Neural progenitor cell (in vitro differentiated cells): ENCODE results near the gene DEPP1. TPM values are rescaled to one million over a fixed set of nuclear protein-coding genes. Genes with fewer than 3 reads are reported as not detected.

ENCODE experiments used
- DNase-seq: peaks from one replicate; pipeline ENCODE4 v3.0.0-alpha.2; 2016; ENCODE audit warnings: low spot score
- H2AFZ ChIP-seq: fragments of 200-600 bp; sonication (generic); replicated peaks from 2 replicates; pipeline ENCODE4 v1.6.1; 2016; ENCODE audit warnings: antibody characterized with exemption
- H3F3A ChIP-seq: fragments of 200-600 bp; sonication (generic); 2 replicates; pipeline ENCODE4 v1.6.1; 2016; ENCODE audit warnings: antibody characterized with exemption, low read depth
- H3K27ac ChIP-seq: fragments of 200-600 bp; sonication (generic); 2 replicates; pipeline ENCODE4 v1.5.1; 2016; ENCODE audit warnings: mild to moderate bottlenecking
- H3K27me3 ChIP-seq: fragments of 200-600 bp; sonication (generic); 2 replicates; pipeline ENCODE4 v1.6.1; 2016; ENCODE audit warnings: mild to moderate bottlenecking, moderate library complexity
- H3K36me3 ChIP-seq: fragments of 200-600 bp; sonication (generic); 2 replicates; pipeline ENCODE4 v1.5.1; 2016
- H3K4me1 ChIP-seq: fragments of 200-600 bp; sonication (generic); 2 replicates; pipeline ENCODE4 v1.6.1; 2016; ENCODE audit warnings: mixed run types
- H3K4me2 ChIP-seq: fragments of 200-600 bp; sonication (generic); 2 replicates; pipeline ENCODE4 v1.6.1; 2016
- H3K4me3 ChIP-seq: fragments of 200-600 bp; sonication (generic); 2 replicates; pipeline ENCODE4 v1.5.1; 2016
- H3K79me2 ChIP-seq: fragments of 200-600 bp; sonication (generic); 2 replicates; pipeline ENCODE4 v1.6.1; 2016; ENCODE audit warnings: low read depth
- H3K9ac ChIP-seq: fragments of 200-600 bp; sonication (generic); 2 replicates; pipeline ENCODE4 v1.6.1; 2016
- H3K9me3 ChIP-seq: fragments of 200-600 bp; sonication (generic); 2 replicates; pipeline ENCODE4 v1.5.1; 2016; ENCODE audit warnings: low read depth
- H4K20me1 ChIP-seq: fragments of 200-600 bp; sonication (generic); 2 replicates; pipeline ENCODE4 v1.6.1; 2016; ENCODE audit warnings: low read depth
- H3K27ac Mint-ChIP-seq: 3 replicates; pipeline ENCODE4 v1.8.0; 2021; ENCODE audit warnings: mixed read lengths
- H3K27me3 Mint-ChIP-seq: 2 replicates; pipeline ENCODE4 v1.8.0; 2022; ENCODE audit warnings: low read depth, mild to moderate bottlenecking, inconsistent platforms, moderate library complexity, mixed read lengths; ENCODE audit not compliant: insufficient read depth
- H3K36me3 Mint-ChIP-seq: 3 replicates; pipeline ENCODE4 v1.8.0; 2021; ENCODE audit warnings: mixed read lengths
- H3K4me1 Mint-ChIP-seq: 3 replicates; pipeline ENCODE4 v1.8.0; 2021; ENCODE audit warnings: mixed read lengths
- H3K4me3 Mint-ChIP-seq: 3 replicates; pipeline ENCODE4 v1.8.0; 2021; ENCODE audit warnings: mild to moderate bottlenecking, moderate library complexity, mixed read lengths
- H3K9me3 Mint-ChIP-seq: 3 replicates; pipeline ENCODE4 v1.8.0; 2020; ENCODE audit warnings: mixed read lengths
- CTCF ChIP-seq: fragments of 200-600 bp; sonication (generic); IDR thresholded peaks from 2 replicates; pipeline ENCODE4 v1.5.1; 2017; ENCODE audit warnings: antibody characterized with exemption, mild to moderate bottlenecking
- EZH2 ChIP-seq: fragments of 200-600 bp; sonication (generic); IDR thresholded peaks from 2 replicates; pipeline ENCODE4 v1.6.1; 2017; ENCODE audit warnings: antibody characterized with exemption, mild to moderate bottlenecking, moderate library complexity
- EZH2phosphoT487 ChIP-seq: fragments of 200-600 bp; sonication (generic); IDR thresholded peaks from 2 replicates; pipeline ENCODE4 v1.6.1; 2017; ENCODE audit warnings: antibody characterized with exemption
- total RNA-seq: library from RNA; depleted of rRNA; stranded (reverse); fragments of >200 nt; gene quantifications from 2 replicates; pipeline ENCODE4 v1.2.3, GENCODE V29; 2015; ENCODE audit warnings: low replicate concordance

DEPP1 gene
- total RNA-seq, 1 donor from 2014 or later = not detected

- peaks cover 23% of the 10 kb centered on the region for H3K27me3 ChIP-seq
- Mint-ChIP-seq H3K27me3 (peaks cover 11% of the 10 kb centered on the region), H3K4me3 (no peak overlapping the region), H3K27ac (no peak overlapping the region), H3K9me3 (no peaks in the 10 kb centered on the region), H3K4me1 (peaks cover 23% of the 10 kb centered on the region), H3K36me3 (peaks cover 11% of the 10 kb centered on the region)
- H3K79me2 ChIP-seq = no peaks in the 10 kb centered on the region
- H3F3A ChIP-seq = no peaks in the 10 kb centered on the region
- H3K27ac ChIP-seq = no peak overlapping the region
- no peaks in the 10 kb centered on the region for H3K36me3 ChIP-seq
- no peak for DNase-seq
- no peaks in the 10 kb centered on the region for H3K9me3 ChIP-seq
- H3K9ac ChIP-seq = no peak overlapping the region
- H3K4me1 ChIP-seq = peaks cover 16% of the 10 kb centered on the region
- no peak overlapping the region for H2AFZ ChIP-seq
- TF ChIP-seq CTCF = no peak
- TF ChIP-seq EZH2phosphoT487 = no peak
- no peak for TF ChIP-seq EZH2
- H3K4me3 ChIP-seq = no peak overlapping the region
- no peaks in the 10 kb centered on the region for H4K20me1 ChIP-seq
- no peak overlapping the region for H3K4me2 ChIP-seq
Measured at GRCh38 chr10:44972874-44973306, 5.7 kb downstream of the DEPP1 start.

- Histone ChIP-seq H3K27me3 (peaks cover 23% of the 10 kb centered on the region), H3K27ac (no peak overlapping the region), H2AFZ (no peak overlapping the region), H3K9ac (no peak overlapping the region), H3K9me3 (no peaks in the 10 kb centered on the region), H3K4me3 (no peak overlapping the region), H3K36me3 (no peaks in the 10 kb centered on the region), H3K4me1 (peaks cover 16% of the 10 kb centered on the region), H4K20me1 (no peaks in the 10 kb centered on the region), H3F3A (no peaks in the 10 kb centered on the region), H3K4me2 (no peak overlapping the region), H3K79me2 (no peaks in the 10 kb centered on the region)
- Mint-ChIP-seq H3K4me1 (peaks cover 27% of the 10 kb centered on the region), H3K36me3 (peaks cover 11% of the 10 kb centered on the region), H3K9me3 (no peaks in the 10 kb centered on the region), H3K4me3 (no peak overlapping the region), H3K27me3 (peaks cover 11% of the 10 kb centered on the region), H3K27ac (no peak overlapping the region)
- no peak for DNase-seq
- no peak for TF ChIP-seq EZH2
- no peak for TF ChIP-seq CTCF
- no peak for TF ChIP-seq EZH2phosphoT487
Measured at GRCh38 chr10:44971935-44972757, 6.5 kb downstream of the DEPP1 start.

GRCh38 chr10:44971434-44971833, 7.2 kb downstream of the DEPP1 start:
- peaks cover 19% of the 10 kb centered on the region for H3K27me3 ChIP-seq
- no peak overlapping the region for H3K4me3 ChIP-seq
- no peaks in the 10 kb centered on the region for H4K20me1 ChIP-seq
- no peak overlapping the region for H3K9ac ChIP-seq
- DNase-seq = no peak
- no peak for TF ChIP-seq EZH2
- TF ChIP-seq EZH2phosphoT487 = no peak
- TF ChIP-seq CTCF = no peak
- H3K4me2 ChIP-seq = no peak overlapping the region
- no peak overlapping the region for H2AFZ ChIP-seq
- H3K4me3 Mint-ChIP-seq = no peak overlapping the region
- H3K9me3 Mint-ChIP-seq = no peaks in the 10 kb centered on the region
- H3K79me2 ChIP-seq = no peaks in the 10 kb centered on the region
- H3K36me3 ChIP-seq = no peaks in the 10 kb centered on the region
- peaks cover 11% of the 10 kb centered on the region for H3K27me3 Mint-ChIP-seq
- peaks cover 11% of the 10 kb centered on the region for H3K36me3 Mint-ChIP-seq
- H3K27ac Mint-ChIP-seq = no peak overlapping the region
- no peak overlapping the region for H3K27ac ChIP-seq
- H3K4me1 ChIP-seq = peaks cover 16% of the 10 kb centered on the region
- peaks cover 25% of the 10 kb centered on the region for H3K4me1 Mint-ChIP-seq
- H3F3A ChIP-seq = no peaks in the 10 kb centered on the region
- H3K9me3 ChIP-seq = no peaks in the 10 kb centered on the region
